DMS114 treated with DMSO at 0.1 percent for 48 hours (cell line): Measurements from ENCODE around the gene MACIR.

ENCODE experiments used
- DNase-seq: peaks from one replicate; lab custom pipeline; 2025; ENCODE audit not compliant: unreplicated experiment; lab: John Stamatoyannopoulos, UW

The MACIR gene

DNA sequence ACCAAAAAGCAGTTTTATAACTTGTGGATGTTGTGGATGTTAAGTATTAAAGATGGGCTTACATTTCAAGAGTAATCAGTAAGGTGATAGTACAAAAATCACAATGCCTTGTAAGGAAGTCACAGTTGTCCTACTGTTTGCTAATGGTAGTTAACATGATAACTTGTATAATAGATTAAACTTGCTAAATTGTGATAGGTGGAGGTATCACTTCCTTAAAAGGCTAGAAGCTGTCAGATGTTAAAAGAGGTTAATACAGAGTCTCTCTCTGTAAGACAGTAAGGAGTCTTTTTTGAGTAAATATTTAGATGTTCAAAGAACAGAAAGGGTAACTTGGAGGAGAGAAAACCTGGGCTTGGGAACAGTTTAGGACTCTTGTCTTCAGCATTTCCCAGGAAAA lies 14.2 kb upstream of the MACIR start:
- no peak for DNase-seq

DNA sequence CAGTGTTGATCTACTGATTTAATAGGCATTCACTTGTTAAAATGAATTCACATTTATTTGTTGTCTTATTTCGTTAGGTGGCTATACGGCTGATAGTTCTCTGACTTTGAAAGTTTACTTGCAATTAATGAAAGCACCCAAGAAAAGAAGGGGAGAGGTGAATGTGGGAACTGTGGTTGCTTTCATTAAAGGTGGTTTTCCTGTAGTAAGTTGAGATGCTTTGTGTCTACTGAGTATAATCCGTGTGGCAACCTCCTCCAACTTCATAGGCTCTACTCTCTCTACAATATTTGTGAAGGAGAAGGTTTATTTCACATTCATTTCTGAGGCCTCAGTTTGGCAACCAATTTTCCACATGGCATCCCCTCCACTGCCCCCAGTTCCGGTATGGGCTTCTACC lies 12.8 kb upstream of the MACIR start:
- DNase-seq = no peak

DNA sequence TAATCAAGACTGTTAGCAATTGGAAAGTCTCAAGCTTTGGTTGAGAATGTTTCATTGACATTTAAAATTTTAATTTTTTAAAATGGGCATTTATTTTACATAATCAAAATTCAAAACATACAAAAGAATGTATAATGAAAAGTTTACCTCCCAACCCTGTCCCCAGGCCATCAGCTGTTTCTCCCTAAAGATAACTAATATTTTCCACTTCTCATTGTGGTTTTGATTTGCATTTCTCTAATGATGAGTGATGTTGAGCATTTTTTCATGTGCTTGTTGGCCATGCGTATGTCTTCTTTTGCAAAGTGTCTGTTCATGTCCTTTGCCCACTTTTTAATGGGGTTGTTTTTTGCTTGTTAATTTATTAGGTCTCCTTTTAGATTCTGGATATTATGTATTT lies 11.4 kb upstream of the MACIR start:
- DNase-seq = no peak

DNA sequence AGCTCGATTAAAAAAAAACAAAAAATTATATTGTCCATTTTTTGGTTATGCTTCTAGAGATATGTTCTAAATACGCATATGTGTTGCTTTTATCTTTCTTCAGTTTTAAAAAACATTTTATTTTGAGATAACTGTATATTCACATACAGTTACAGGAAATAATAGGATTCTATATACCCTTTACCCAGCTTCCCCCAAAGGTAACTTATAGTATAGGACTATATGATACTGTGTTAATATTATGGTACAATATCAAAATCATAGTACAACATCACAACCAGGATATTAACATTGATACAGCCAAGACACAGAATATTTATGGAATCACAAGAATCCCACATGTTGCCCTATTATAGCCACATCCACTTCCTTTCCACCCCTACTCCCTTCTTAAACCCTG lies 9.5 kb upstream of the MACIR start:
- DNase-seq = no peak

DNA sequence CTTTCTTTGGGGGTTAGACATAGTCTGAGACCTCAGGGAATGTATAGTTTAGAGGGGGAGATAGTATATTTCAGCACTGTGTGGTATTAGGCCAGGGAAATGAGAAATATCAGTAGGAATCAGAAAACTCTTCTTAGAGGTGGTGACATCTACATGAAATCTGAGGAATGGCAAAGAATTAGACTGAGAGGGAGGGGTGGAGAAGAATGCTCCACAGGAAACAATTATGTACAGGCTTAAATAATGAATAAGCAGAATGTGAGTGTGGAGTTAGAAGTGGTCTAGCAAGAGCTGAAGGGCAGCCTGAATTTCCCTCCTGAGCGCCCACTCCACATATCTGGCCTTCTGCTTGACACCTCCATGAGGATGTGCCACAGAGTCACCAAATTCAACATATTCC lies 3.6 kb upstream of the MACIR start:
- DNase-seq = no peak

DNA sequence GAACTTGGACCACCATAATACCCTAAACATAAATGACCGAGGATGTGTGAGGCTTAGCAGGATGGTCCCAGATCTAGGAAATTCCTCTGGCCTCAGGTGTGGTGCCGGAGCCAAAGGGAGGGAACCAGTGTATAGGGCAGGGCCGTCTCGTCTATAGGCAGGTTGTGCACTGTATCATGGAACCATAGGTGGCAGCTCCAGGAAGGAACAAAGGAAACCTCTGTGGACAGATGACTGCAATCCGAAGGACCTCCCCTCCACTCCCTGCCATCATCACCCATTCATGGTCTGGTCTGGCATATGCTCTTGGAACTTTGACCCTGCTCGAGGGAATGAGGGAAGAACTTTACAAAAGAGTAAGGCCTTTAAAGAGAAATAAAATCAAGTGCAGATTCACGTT lies 2.9 kb upstream of the MACIR start:
- DNase-seq = no peak

DNA sequence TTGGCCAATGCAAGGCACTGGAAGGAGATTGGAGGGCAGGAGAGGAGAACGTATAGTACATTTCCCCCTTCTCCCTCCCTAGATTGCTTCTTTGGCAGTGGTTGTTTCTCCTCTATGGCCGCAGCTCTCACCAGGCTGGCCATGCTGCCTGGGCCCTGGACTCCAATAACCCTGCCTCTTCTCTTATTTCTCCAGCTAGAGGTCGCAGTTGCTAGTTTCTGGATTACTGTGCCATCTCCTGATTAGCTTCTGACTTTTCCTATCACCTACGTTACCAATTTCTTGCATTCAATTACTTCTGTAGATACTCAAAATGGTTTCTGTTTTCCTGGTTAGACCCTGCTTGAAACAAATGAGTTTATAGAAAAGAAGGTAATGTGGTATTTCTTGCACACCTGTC lies 2.4 kb upstream of the MACIR start:
- no peak for DNase-seq

DNA sequence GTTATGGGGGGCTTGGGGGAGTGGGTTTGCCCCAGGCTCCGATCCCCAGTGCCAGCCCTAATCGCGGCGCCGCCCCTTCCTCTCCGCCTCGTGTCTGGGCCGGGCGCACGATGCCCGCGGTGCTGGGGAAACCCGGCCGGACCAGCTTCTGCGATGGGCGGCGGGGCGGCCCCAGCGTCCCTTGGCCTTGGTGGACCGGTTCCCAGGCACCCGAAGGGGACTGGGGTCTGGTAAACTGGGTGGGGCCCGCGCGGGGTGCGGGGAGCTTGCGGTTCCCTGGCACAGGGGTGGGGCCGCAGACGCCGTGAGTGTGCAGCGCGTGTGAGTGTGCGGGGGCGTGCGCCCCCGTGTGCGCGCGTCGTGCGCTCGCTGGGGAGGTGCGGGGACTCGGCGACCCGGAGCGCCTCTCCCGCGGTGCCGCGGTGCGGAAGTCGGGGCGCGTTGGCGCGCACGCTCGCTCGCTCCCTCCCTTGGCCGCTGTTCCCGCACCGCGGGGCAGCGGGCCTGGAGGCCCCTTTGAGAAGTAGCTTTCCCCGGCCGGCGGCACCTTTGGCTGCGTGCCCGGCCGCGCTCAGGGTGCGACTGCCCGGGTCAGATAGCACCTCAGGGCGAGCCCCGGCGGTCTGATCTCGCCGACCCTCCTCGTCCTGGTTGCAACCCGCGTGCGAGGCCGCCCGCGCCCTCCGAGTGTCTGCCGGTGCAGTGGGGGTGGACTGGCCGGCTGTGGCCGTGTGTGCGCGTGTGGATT lies 568 bp downstream of the MACIR start:
- DNase-seq = no peak

DNA sequence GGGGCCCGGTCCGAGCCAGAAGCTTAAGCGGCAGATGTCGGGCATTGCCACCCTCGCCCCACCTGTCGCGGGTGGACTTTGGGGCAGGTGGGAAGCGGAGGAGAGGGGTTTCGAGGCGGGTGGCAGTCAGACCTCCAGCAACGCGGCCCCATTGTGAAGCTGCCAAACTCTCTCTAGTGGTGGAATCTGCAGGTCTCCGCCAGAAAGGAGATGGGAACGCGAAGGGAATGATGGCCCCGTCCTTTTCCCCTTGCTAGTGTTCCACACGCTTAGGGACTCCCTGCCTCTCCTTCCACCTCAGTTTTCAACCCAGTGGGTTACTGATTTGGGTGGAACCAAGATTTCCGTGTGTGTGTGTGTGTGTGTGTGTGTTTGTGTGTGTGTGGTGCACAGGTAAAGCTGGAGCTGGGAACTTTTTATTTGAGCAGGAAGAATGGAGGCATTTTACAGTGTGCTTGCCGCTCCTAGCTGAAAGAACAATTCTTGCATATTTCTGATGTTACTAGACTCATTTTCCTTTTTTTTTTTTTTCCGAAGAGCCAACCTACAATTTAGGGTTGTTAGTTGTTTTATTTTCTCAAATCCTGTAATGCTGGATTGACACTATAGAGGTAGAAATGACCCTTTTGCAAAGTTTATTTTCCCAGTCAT lies 1.3 kb downstream of the MACIR start:
- DNase-seq = peak; percentile 31

DNA sequence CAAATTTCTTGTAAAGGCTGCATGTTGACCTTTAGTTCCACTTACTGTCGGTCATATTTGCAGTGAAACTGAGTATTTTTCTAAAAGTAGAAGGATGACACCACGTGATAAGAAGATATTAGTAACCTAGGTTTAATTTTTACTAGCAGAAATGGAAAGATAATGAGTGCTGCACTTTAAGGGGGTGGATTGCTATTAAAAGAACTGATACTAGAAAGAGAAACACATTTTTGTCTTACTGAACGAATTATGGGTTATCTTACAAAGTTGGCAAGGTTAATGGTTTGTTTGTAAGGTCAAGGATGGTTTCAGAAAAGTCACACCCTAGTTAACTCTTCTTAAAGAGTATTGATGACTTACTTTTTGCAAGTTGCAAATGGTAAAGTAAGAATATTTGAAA lies 2.4 kb downstream of the MACIR start:
- no peak for DNase-seq

DNA sequence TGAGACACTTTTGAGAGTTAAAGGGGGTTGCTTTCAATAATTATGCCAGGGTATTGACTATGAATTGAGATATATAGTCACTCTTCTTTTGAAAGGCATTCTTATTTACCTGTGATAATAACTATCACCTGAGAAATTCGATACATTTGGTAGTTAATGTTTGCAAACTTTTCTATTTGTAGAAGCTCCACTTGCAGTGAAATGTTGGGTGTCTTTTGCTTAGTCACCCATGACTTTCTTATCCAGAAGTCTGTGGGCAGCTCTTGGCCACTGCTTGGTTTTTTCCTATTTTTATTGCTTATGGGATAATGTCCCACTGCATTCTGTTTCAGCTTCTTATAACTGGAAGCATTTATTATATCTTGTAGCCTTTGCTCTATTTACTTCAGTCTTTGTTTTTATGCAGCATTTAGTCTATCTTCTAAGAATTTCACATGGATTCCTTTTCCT lies 3.9 kb downstream of the MACIR start:
- DNase-seq = no peak

DNA sequence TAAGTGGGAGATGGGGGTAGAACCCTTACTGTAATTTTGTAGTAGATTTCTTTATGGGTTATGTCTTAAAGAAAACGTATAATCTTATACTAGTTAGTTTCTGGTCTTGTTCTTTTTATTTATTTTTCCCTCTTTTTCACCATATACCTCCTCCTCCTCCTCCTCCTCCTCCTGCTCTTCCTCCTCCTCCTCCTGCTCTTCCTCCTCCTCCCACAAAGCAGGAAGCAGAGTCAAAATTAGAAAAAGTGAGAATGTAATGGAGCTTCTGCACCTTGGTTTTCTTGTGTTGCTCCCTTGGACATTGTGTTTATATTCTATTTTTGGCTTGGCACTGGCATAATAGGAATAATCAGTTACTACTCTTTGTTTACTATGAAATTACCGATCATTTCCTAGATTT lies 4.5 kb downstream of the MACIR start:
- no peak for DNase-seq

DNA sequence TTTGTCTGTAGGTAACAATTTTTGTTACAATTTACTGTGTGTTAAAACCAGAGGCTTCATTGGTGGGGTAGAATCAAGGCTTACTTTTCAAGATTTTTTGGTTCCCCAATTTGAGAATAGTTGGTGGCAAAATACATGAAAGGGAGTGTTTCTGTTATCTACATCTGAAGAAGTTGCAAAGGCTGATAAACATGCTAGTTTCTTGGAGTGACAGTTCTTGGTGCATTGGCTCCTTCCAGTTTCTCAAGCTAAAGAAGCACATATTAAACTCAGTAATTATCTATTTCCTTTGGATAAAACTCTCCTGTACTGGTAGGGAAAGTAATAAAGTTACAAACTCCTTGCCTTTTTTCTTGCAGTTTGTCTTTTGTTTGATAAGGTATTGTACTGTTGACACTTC lies 5.9 kb downstream of the MACIR start:
- no peak for DNase-seq

DNA sequence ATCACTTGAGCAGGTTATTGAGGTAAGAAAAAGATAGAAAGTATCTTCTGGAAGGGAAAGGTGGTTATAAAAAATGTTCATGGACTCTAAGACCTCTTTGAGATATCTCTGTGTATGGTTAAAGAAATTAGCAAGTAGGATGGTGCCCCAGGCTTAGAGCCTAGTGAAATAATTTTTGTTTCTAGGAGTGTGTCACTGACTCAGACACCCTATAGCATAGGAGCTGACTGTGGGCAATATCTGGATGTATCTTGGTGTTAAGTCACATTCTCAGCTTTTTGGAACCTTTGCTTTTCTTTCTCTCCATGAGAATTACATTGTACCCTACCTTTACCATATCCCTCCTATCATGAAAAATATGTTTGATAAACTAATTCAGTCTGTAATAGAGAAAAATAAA lies 12.0 kb downstream of the MACIR start:
- no peak for DNase-seq

DNA sequence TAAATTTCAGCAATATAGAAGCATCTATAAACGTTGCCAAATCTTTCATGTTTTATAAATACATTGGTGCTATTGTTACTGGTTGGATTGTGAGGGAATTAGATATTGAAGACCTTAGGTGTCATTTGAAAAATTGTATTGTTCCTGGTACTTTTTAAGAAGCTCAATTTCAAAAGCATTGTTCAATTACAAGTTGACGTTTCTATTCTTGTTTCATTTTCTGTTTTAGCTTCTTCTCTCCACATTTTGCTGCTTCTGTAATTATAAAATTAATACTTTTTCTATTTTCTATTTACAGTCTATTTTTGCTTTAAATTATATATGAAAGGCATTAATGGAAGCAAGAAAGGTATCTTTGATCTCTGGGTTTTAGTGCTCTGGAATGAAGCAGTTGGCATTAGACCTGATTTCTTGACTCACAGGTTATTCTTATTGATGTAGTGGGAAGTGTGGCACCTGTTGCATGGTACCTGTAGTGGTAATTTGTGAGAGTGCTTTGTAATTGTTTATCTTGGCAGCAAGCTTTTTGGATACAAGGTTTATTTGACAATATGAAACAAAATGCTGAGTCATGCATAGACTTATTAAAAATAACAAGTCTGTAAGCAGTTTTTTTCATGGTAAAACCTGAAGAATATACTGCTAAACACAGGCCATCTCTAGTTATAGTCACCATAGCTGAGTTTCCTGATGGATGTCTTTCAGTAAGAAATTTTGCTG lies 13.2 kb downstream of the MACIR start:
- no peak for DNase-seq

DNA sequence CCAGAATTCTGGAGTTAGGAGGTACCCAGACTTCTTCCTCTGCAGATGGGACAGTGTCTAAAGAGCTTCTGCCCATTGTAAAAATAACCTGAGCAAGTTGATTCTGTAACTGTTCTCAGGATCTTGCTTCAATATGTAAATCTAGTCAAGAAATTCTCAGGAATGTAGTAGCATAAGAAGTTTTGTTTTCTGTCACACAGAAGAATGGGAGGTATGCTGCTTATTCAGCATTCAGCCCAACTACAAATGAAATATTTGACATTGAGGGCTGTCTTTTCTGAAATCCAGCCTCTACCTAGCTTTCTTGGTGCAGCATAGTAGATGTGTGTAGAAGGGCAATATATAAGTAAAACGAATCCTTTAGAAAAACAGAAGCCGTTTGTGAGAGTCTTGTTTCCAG lies 13.8 kb downstream of the MACIR start:
- DNase-seq = no peak

DNA sequence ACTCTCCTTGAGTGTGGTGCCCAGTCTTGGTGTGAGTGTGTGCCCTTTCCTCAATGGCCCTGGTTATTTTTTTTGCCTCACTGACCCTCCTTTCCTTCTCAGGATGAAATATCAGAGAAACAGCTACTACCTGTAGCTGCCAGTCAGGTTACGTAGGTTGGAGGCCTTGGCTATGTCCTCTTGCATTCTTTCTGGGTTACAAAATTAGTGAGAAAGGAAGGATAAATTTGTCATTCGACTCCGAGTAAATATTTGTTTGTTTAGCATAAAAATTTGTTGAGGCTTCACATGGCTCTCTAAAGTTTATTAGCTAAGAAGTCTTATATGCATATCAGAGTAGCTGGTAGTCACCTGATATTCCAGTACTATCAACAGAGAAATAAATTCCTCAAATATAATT lies 15.4 kb downstream of the MACIR start:
- DNase-seq = no peak

DNA sequence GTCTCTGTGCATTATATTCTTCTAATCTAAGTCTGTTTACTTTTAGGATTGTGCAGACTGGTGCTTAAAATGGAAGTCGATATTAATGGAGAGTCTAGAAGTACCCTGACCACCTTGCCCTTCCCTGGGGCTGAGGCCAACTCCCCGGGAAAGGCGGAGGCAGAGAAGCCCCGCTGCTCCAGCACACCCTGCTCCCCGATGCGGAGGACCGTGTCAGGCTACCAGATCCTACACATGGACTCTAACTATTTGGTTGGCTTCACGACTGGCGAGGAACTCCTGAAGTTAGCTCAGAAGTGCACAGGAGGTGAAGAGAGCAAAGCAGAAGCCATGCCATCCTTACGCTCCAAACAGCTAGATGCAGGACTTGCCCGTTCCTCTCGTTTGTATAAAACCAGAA lies 17.3 kb downstream of the MACIR start:
- no peak for DNase-seq

DNA sequence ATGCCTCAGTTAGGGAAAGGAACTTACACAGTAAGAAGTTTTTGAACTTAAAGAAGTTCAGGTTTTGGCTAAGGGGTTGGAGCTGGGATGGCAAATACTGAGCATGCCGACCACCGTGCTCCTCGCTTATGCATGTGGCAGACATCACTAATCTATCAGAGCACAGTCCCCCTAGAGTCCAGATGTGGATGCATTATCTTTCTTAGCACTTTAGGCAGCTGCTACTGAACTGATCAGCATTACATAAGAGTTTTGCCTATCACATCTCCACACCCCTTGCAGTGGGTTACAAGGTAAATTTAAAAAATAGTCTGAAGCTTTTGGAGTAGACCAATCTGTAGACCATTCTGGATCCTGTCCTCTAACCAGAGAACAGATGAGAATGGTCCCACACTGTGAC lies 22.4 kb downstream of the MACIR start:
- DNase-seq = no peak

DNA sequence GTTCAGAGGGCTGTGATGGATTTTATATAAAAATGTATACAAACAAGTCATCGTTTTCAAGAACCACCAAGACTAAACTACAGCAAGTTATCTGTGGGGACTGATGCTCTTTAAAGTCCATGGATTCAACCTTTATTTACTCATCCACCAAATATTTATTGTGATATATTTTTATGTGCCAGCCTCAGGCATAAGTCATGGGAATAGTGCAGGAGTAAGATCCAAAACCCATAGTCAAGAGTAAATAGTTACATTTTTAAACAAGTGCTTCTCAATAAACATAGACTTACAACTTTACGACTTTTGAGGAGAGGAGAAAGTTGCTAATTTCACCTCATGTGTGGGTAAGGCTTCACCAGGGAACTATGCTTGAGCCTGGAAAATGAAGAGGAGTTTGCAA lies 24.6 kb downstream of the MACIR start:
- no peak for DNase-seq

DNA sequence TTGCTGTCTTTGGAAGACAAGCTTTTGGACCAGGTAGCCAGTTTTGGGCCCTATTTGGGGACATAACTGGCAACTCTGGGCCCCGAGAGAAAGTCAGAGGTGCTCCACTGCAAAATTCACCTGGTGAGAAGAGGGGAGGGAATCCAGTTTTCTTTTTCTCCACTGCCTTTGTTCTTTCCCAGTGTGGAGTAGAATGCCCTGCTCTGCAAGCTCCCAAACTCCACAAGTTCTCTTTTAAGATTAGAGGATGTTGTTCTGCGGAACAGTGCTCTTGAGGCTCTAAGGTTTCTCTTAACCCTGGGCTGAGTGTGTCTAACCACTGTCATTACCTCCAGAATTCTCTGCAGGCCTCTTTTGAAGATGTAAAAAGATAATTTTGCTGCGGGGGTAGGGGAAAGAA lies 25.3 kb downstream of the MACIR start:
- no peak for DNase-seq

DNA sequence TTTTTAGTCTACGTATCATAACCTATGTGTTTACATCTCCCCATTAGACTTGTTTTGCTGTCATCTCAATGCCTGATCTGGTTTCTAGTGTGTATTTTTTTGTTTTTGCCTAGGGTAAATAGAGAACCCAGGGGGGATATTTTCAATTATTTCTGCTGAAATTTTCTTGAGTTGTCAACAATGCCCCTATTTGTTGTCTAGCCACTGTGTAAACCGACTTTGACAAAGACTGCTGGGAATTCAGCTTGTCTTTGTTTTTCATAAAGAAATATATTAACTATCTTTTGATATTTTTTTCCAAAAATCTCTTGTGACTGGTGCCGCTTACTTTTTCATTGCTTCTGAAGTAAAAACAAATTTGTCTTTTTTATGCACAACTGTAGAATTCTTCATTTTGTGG lies 28.1 kb downstream of the MACIR start:
- DNase-seq = no peak
